HG02588 (cell line): Measurements from ENCODE around the gene ADGRG3.
"Not testable (repeated sequence)": the region's sequence is repeated elsewhere in the genome, so short reads cannot be mapped to it uniquely, and the experiment has no call there.

Experiments
- ATAC-seq: cut with Tn5 transposase; IDR thresholded peaks from one replicate; pipeline ENCODE4 v1.9.1; 2021; ENCODE audit warnings: mild to moderate bottlenecking, moderate library complexity; ENCODE audit not compliant: unreplicated experiment

Gene ADGRG3

DNA sequence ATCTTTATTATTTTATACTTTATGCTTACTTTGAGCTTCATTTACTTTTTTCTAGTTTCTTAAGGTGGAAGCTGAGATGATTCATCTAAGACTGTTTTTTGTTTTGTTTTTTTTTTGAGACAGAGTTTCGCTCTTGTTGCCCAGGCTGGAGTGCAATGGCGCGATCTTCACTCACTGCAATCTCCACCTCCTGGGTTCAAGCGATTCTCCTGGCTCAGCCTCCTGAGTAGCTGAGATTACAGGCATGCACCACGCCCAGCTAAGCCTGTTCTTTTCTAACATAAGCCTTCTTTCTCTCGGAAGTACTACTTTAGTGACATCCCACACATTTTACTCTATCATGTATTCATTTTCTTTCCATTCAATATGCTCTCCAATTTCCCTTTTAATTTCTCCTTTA, 44.5 kb downstream of the ADGRG3 start:
- not testable (repeated sequence) for ATAC-seq

DNA sequence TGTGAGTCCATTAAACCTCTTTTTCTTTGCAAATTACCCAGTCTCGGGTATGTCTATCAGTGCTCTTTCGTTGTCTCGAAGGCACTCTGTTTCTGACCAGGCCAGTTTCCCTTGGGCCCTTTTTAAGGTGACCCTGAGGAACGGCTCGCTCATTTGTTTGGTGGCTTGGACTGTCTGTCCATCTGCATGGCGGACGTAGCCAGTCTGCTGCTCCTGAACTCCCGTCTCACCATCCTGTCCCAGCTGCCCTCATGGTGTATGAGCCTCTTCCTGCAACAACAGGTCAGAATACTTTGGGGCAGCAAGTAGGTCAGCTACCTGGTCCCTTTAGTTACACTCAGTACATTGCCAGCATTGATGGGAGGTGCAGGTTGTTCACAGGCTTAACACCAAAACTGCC, 45.5 kb downstream of the ADGRG3 start:
- no peak for ATAC-seq

DNA sequence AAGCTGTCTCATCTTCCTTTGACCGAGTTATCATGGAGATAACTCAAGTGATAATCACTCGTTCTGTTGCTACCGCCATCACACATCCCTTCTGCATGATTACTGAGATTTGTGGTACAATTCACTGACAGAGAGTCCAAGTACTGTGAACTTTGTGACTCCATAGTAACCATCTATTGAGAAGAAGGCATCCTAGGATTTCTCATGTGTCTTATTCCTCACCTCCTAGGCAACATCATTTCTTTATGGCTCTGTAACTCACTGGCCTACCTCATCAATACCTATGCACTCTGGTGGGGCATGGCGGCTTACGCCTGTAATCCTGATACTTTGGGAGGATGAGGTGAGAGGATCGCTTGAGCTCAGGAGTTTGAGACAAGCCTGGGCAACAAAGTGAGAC, 45.9 kb downstream of the ADGRG3 start:
- ATAC-seq = no peak

DNA sequence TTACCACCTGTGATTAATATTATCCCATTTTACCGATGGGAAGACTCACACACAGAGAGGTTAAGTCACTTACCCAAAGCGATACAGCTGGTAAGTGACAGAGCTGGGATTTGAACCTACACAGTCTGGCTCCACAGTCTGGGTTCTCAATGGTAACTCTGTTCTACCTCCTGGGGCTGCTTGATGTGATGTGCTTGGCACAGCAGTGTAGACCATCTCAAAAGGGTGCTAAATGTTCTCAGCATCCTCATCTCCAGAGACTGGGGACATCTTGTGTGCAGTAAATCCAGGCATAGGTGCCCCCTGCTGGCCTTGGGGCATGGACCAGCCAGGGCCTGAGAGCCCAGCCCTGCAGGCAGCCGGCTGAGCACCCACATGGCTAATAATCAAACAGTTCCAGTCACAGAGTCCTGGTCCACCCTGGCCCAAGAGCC, 52.1 kb downstream of the ADGRG3 start:
- no peak for ATAC-seq

DNA sequence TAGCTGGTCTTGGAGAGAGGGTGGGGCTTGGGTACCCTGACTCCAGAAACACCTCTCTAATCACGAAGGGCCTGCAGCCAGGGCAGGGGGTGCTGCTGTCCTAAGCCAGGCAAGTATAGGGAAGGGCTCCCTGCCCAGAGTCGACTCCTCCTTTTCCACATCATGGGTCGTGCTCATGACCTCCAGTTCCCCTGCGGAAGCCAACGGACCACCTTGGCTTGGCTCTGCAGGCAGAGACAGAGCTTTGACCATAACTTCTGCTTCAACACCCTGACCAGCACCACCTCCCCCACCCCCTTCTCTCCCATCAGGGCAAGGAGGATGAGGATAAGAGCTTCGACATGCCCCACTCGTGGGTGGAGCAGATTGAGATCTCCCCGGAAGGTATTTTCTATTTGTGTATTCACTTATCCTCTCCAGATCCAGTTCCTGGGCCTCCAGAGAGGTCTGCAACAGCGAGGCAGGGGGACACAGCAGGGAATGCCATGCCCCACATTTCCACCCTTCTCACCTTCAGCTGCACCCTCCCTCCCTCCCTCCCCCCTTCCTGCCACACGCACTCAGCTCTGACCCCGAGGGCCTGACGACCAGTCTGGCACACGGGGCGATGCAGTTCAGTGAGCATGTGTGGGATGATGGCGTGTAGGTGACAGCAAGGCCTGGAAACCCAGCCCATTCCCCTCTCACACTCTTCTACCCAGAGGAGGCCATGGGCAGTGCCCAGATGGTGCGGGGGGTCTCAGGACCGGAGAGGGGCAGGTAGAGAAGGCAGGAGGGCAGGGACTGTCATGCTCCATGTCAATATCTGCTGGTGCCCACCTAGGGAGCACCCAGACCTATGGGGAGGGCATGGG, 53.5 kb downstream of the ADGRG3 start:
- no peak for ATAC-seq

GRCh38 chr16:57722210-57722499, 54.0 kb downstream of the ADGRG3 start:
- ATAC-seq = no peak

GRCh38 chr16:57722651-57723050, 54.5 kb downstream of the ADGRG3 start:
- ATAC-seq = no peak

GRCh38 chr16:57723170-57723569, 55.1 kb downstream of the ADGRG3 start:
- no peak for ATAC-seq

DNA sequence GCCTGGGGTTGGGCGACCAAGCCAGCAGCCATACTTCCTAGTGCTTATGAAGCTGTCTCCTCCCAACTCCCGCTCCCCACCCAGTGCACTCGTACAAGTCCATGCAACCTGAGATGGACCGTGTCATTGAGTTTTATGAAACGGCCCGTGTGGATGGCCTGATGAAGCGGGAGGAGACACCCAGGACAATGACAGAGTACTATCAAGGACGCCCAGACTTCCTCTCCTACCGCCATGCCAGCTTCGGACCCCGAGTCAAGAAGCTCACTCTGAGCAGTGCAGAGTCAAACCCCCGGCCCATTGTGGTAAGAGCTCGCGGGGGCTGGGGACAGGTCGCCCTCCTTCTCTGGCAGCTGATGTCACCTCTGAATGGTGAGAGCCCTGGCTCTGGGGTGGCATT, 56.4 kb downstream of the ADGRG3 start:
- no peak for ATAC-seq

DNA sequence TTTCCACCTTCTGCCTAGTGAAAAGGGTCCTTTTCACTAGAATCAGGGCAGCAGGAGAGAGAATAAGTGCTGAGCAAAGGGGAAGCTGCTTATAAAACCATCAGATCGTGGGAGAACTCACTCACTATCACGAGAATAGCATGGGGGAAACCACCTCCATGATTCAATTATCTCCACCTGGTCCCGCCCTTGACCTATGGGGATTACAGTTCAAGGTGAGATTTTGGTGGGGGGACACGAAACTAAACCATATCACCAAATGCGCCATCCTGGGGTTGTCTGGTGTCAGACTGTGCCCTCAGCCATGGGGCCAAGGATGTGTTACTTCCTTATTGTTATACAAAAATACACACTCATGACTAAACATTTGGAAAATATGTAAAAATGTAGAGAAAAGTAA, 57.0 kb downstream of the ADGRG3 start:
- no peak for ATAC-seq

GRCh38 chr16:57725554-57725953, 57.4 kb downstream of the ADGRG3 start:
- no peak for ATAC-seq

GRCh38 chr16:57725976-57726375, 57.9 kb downstream of the ADGRG3 start:
- ATAC-seq = no peak

GRCh38 chr16:57726433-57726947, 58.4 kb downstream of the ADGRG3 start:
- ATAC-seq = no peak

DNA sequence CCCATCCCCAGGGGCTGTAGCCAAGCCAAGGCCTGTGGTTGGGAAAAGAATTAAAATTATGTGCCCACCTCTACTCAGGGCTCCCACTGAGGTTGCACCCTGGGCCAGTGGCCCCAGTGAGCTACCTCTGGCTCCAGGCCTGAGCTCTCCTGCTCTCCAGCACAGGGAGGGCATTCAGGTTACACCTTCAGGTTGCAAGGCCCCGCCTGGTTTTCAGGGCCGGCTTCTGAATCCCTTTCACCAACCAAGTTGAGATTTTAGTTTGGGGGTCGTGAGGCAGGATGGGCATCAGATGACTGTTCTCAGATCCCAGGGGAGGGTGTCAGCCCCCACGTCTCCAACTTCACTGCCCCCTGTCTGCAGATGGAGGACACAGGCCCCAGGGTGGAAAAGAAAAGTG, 59.5 kb downstream of the ADGRG3 start:
- no peak for ATAC-seq

GRCh38 chr16:57728336-57729181, 60.5 kb downstream of the ADGRG3 start:
- no peak for ATAC-seq

GRCh38 chr16:57729182-57729484, 61.0 kb downstream of the ADGRG3 start:
- ATAC-seq = no peak

- not testable (repeated sequence) for ATAC-seq
Measured at GRCh38 chr16:57729852-57730251, 61.7 kb downstream of the ADGRG3 start.

DNA sequence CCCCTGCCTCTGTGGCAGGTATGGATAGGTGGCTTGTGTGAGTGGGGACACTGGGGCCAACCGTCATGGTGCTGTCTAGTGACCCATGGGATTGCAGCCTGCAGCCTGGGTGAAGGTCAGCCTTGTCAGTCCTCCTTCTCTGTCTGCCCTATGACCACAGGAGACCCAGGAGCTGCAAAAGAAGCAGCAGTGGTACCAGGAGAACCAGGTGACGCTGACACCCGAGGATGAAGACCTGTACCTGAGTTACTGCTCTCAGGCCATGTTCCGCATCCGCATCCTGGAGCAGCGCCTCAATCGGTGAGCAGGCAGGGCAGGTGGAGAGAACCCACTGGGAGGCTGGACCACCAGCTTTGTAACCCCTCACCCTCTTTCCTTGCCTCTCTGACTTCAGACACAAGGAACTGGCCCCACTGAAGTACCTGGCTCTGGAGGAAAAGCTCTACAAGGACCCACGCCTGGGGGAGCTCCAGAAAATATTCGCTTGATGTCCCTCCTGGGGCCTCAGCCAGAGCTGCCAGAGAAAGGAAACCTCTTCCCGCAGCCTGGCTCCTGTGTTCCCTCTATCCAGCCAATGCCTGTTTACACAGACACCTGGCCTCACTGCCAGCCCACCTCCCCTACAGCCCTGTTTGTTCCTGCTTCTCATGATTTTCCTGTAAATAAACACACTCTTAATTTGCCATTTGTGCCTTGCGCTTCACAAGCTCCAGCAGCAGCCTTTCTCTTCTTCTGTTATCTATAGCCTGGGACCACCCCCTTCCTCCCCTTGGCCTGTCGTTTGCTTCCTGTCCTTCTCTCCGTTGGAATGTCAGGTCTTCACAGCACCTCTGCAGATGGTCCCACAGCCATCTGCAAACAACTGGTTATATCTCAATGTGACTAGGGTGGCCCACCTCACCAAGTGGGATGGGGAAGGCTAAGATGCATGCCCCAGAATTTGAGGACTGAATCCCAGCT, 62.9 kb downstream of the ADGRG3 start:
- ATAC-seq = no peak

GRCh38 chr16:57732037-57732436, 63.9 kb downstream of the ADGRG3 start:
- ATAC-seq = no peak

DNA sequence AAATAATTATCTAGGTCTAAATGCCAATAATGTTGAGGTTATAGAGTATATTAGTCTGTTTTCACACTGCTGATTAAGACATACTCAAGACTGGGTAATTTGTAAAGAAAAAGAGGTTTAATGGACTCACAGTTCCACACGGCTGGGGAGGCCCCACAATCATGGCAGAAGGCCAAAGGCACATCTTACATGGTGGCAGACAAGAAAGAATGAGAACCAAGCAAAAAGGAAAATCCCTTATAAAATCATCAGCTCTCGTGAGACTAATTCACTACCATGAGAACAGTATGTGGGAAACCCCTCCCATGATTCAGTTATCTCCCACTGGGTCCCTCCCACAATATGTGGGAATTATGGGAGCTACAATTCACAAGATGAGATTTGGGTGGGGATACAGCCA, 64.6 kb downstream of the ADGRG3 start:
- ATAC-seq = no peak

GRCh38 chr16:57734308-57734924, 66.3 kb downstream of the ADGRG3 start:
- ATAC-seq = no peak
